WTC11 (cell line): ENCODE results near the gene BRD1. TPM values are rescaled to one million over a fixed set of nuclear protein-coding genes. Genes with fewer than 3 reads are reported as not detected.

Experiments
- ATAC-seq: fragments of 200-7000 bp; cut with Tn5 transposase; 2 replicates; pipeline ENCODE4 v1.10.0; 2021; ENCODE audit warnings: mild to moderate bottlenecking, moderate library complexity
- CTCF ChIA-PET: fragments of 300-600 bp; sonication (Branson Sonifier 250); formaldehyde crosslinking; loops from one replicate; lab custom pipeline; 2021; ENCODE audit warnings: antibody characterized with exemption; lab: Charles Lee
- POLR2A ChIA-PET: fragments of 350-600 bp; sonication (Branson Sonifier 250); formaldehyde crosslinking; loops from one replicate; lab custom pipeline; 2021; ENCODE audit warnings: antibody characterized with exemption; lab: Charles Lee
- DNase-seq: peaks from one replicate; pipeline ENCODE4 v3.0.0; 2021; ENCODE audit warnings: low spot score
- H3K27ac Mint-ChIP-seq: 2 replicates; pipeline ENCODE4 v1.8.0; 2021; ENCODE audit warnings: mixed read lengths
- H3K27me3 Mint-ChIP-seq: 2 replicates; pipeline ENCODE4 v1.8.0; 2021; ENCODE audit warnings: low read depth, mild to moderate bottlenecking, moderate library complexity, mixed read lengths
- H3K36me3 Mint-ChIP-seq: 2 replicates; pipeline ENCODE4 v1.8.0; 2021; ENCODE audit warnings: mixed read lengths
- H3K4me1 Mint-ChIP-seq: 2 replicates; pipeline ENCODE4 v1.8.0; 2022; ENCODE audit warnings: mixed read lengths
- H3K4me3 Mint-ChIP-seq: 2 replicates; pipeline ENCODE4 v1.8.0; 2021; ENCODE audit warnings: mild to moderate bottlenecking, moderate library complexity, mixed read lengths
- H3K9me3 Mint-ChIP-seq: 2 replicates; pipeline ENCODE4 v1.8.0; 2021; ENCODE audit warnings: mixed read lengths
- ATF1 ChIP-seq: sonication (generic); formaldehyde crosslinking; IDR thresholded peaks from 2 replicates; pipeline ENCODE4 v1.8.1; 2023; ENCODE audit warnings: mild to moderate bottlenecking, moderate library complexity, missing genetic modification reagents
- CBFB ChIP-seq: sonication (generic); formaldehyde crosslinking; IDR thresholded peaks from 2 replicates; pipeline ENCODE4 v1.8.1; 2022; ENCODE audit warnings: mild to moderate bottlenecking, low read depth, missing genetic modification reagents
- CREM ChIP-seq: sonication (generic); formaldehyde crosslinking; IDR thresholded peaks from 2 replicates; pipeline ENCODE4 v1.8.1; 2022; ENCODE audit warnings: mild to moderate bottlenecking, missing genetic modification reagents, moderate library complexity
- CTCF ChIP-seq: fragments of 200-600 bp; IDR thresholded peaks from 2 replicates; pipeline ENCODE4 v1.8.0; 2022; ENCODE audit warnings: antibody characterized with exemption
- ELF4 ChIP-seq: sonication (generic); formaldehyde crosslinking; IDR thresholded peaks from 2 replicates; pipeline ENCODE4 v1.8.1; 2022; ENCODE audit warnings: low read depth, mild to moderate bottlenecking, moderate library complexity, missing genetic modification reagents
- EMX1 ChIP-seq: fragments of 250-450 bp; sonication (Bioruptor Pico); IDR thresholded peaks from 2 replicates; pipeline ENCODE4 v1.8.0; 2021; ENCODE audit warnings: mild to moderate bottlenecking
- ETV6 ChIP-seq: sonication (generic); formaldehyde crosslinking; IDR thresholded peaks from 2 replicates; pipeline ENCODE4 v1.8.1; 2022; ENCODE audit warnings: mild to moderate bottlenecking, missing genetic modification reagents
- FOXP4 ChIP-seq: sonication (generic); formaldehyde crosslinking; IDR thresholded peaks from 2 replicates; pipeline ENCODE4 v1.8.0; 2022; ENCODE audit warnings: mild to moderate bottlenecking, missing genetic modification reagents
- GABPB1 ChIP-seq: sonication (generic); formaldehyde crosslinking; IDR thresholded peaks from 2 replicates; pipeline ENCODE4 v1.8.1; 2023; ENCODE audit warnings: mild to moderate bottlenecking, missing genetic modification reagents
- GTF2I ChIP-seq: fragments of 250-450 bp; sonication (Bioruptor Pico); conservative IDR thresholded peaks from 2 replicates; pipeline ENCODE4 v1.4.0; 2021; ENCODE audit warnings: mild to moderate bottlenecking
- IRF1 ChIP-seq: sonication (generic); formaldehyde crosslinking; IDR thresholded peaks from 2 replicates; pipeline ENCODE4 v1.8.0; 2023; ENCODE audit warnings: missing genetic modification reagents
- KAT7 ChIP-seq: sonication (generic); formaldehyde crosslinking; IDR thresholded peaks from 2 replicates; pipeline ENCODE4 v1.8.1; 2023; ENCODE audit warnings: missing genetic modification reagents, mild to moderate bottlenecking, borderline replicate concordance
- NFATC4 ChIP-seq: fragments of 250-450 bp; sonication (Bioruptor Pico); IDR thresholded peaks from 2 replicates; pipeline ENCODE4 v1.9.0; 2021; ENCODE audit warnings: mild to moderate bottlenecking
- NR1H2 ChIP-seq: sonication (generic); formaldehyde crosslinking; IDR thresholded peaks from 2 replicates; pipeline ENCODE4 v1.9.0; 2021; ENCODE audit warnings: mild to moderate bottlenecking, moderate library complexity, missing genetic modification reagents
- NR2C2 ChIP-seq: sonication (generic); formaldehyde crosslinking; IDR thresholded peaks from 2 replicates; pipeline ENCODE4 v1.8.0; 2022; ENCODE audit warnings: mild to moderate bottlenecking, missing genetic modification reagents
- NR3C1 ChIP-seq: sonication (generic); formaldehyde crosslinking; conservative IDR thresholded peaks from 2 replicates; pipeline ENCODE4 v1.8.1; 2023; ENCODE audit warnings: low read depth, mild to moderate bottlenecking, missing genetic modification reagents
- PRDM15 ChIP-seq: sonication (generic); formaldehyde crosslinking; IDR thresholded peaks from 2 replicates; pipeline ENCODE4 v1.8.0; 2022; ENCODE audit warnings: missing genetic modification reagents
- ZNF219 ChIP-seq: sonication (generic); formaldehyde crosslinking; IDR thresholded peaks from 2 replicates; pipeline ENCODE4 v1.8.0; 2023; ENCODE audit warnings: missing genetic modification reagents, mild to moderate bottlenecking, borderline replicate concordance
- ZNF396 ChIP-seq: fragments of 250-450 bp; sonication (Bioruptor Pico); IDR thresholded peaks from 2 replicates; pipeline ENCODE4 v1.8.0; 2021; ENCODE audit warnings: mild to moderate bottlenecking, moderate library complexity, borderline replicate concordance
- ZNF416 ChIP-seq: fragments of 250-450 bp; sonication (Bioruptor Pico); IDR thresholded peaks from 2 replicates; pipeline ENCODE4 v1.9.0; 2021; ENCODE audit warnings: mild to moderate bottlenecking, inconsistent platforms
- ZNF423 ChIP-seq: fragments of 250-450 bp; sonication (Bioruptor Pico); IDR thresholded peaks from 2 replicates; pipeline ENCODE4 v2.1.2; 2022; ENCODE audit warnings: mild to moderate bottlenecking, moderate library complexity
- ZSCAN18 ChIP-seq: fragments of 250-450 bp; sonication (Bioruptor Pico); IDR thresholded peaks from 2 replicates; pipeline ENCODE4 v2.1.2; 2022; ENCODE audit warnings: mild to moderate bottlenecking, moderate library complexity
- total RNA-seq: library from RNA; stranded (reverse); gene quantifications from 3 replicates; pipeline ENCODE4 v1.2.3, GENCODE V29; 2021

Gene BRD1
- total RNA-seq, 1 experiment from 2014 or later: 36.6 TPM

- Mint-ChIP-seq H3K9me3 (no peaks in the 10 kb centered on the region), H3K4me3 (no peak overlapping the region), H3K27me3 (no peaks in the 10 kb centered on the region), H3K4me1 (peaks cover 16% of the 10 kb centered on the region), H3K27ac (no peak overlapping the region), H3K36me3 (peaks cover 77% of the 10 kb centered on the region)
- no peak for TF ChIP-seq ELF4 (CRISPR knock-in tag)
- TF ChIP-seq KAT7: no peak
- no peak for TF ChIP-seq ZNF416
- no peak for TF ChIP-seq CREM
- TF ChIP-seq PRDM15 (CRISPR knock-in tag): no peak
- TF ChIP-seq FOXP4: no peak
- no peak for TF ChIP-seq GABPB1 (CRISPR knock-in tag)
- TF ChIP-seq ZNF219 (CRISPR knock-in tag): no peak
- no peak for TF ChIP-seq NR1H2 (CRISPR knock-in tag)
- TF ChIP-seq ZSCAN18 (CRISPR knock-in tag): no peak
- no peak for TF ChIP-seq ZNF396 (CRISPR knock-in tag)
- no peak for TF ChIP-seq IRF1
- no peak for TF ChIP-seq NR2C2
- TF ChIP-seq ZNF423 (CRISPR knock-in tag): no peak
- TF ChIP-seq EMX1: no peak
- TF ChIP-seq CTCF: no peak
- TF ChIP-seq ETV6 (CRISPR knock-in tag): no peak
- TF ChIP-seq NFATC4 (CRISPR knock-in tag): no peak
- DNase-seq (no peak), ATAC-seq (no peak)
- ChIA-PET POLR2A (no interaction called here), CTCF (no interaction called here)
Observed at GRCh38 chr22:49820984-49821383, 6.7 kb downstream of the BRD1 start.

GRCh38 chr22:49817359-49817758, 10.3 kb downstream of the BRD1 start:
- ChIA-PET POLR2A (no interaction called here), CTCF (no interaction called here)
- H3K9me3 Mint-ChIP-seq: no peaks in the 10 kb centered on the region
- H3K27me3 Mint-ChIP-seq: no peaks in the 10 kb centered on the region
- no peak overlapping the region for H3K4me3 Mint-ChIP-seq
- DNase-seq (no peak), ATAC-seq (no peak)
- H3K36me3 Mint-ChIP-seq: peaks cover 62% of the 10 kb centered on the region
- peak overlapping the region; percentile 11; the same call in 1 of the 2 replicates for H3K27ac Mint-ChIP-seq
- H3K4me1 Mint-ChIP-seq: no peaks in the 10 kb centered on the region
- TF ChIP-seq NR3C1 (CRISPR knock-in tag) (no peak), CTCF (no peak), EMX1 (no peak), CBFB (CRISPR knock-in tag) (no peak), GTF2I (CRISPR knock-in tag) (no peak), ATF1 (CRISPR knock-in tag) (no peak), PRDM15 (CRISPR knock-in tag) (no peak)
